ENCODE results near the gene LPAR6. TPM values are rescaled to one million over a fixed set of nuclear protein-coding genes. Genes with fewer than 3 reads are reported as not detected.

LPAR6 gene
- total RNA-seq, 1 experiment from 2014 or later: 3.9 TPM

DNA sequence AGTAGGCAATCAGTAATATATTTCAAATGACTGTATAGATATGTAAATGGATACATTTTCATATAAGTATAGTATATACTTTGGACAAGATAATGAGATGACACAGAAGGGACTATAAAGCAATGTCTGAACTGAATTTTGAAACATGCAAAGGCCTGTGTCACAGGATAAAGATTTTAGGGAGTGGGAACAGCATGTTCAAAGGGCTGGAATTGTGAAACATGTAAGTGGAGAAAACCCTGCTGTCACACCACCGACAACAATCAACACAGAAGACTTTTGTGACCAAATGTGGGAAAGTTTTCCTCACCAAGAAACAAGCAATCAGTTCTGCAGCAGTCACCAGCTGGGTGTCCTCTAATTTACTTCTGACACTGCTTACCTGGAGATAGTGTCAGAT is 42.9 kb downstream of the LPAR6 start:
- no peak for TF ChIP-seq ELF4 (CRISPR knock-in tag; IDR thresholded peaks at IDR 0.05; ENCODE audit: low read depth)
- no peak for TF ChIP-seq ATF1 (CRISPR knock-in tag; IDR thresholded peaks at IDR 0.05)
- TF ChIP-seq ZBTB21 (CRISPR knock-in tag; IDR thresholded peaks at IDR 0.05; ENCODE audit: borderline replicate concordance): no peak
- TF ChIP-seq, protein P1, sequence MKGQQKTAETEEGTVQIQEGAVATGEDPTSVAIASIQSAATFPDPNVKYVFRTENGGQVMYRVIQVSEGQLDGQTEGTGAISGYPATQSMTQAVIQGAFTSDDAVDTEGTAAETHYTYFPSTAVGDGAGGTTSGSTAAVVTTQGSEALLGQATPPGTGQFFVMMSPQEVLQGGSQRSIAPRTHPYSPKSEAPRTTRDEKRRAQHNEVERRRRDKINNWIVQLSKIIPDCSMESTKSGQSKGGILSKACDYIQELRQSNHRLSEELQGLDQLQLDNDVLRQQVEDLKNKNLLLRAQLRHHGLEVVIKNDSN (CRISPR knock-in tag; IDR thresholded peaks at IDR 0.05): no peak
- TF ChIP-seq CREB1 (CRISPR knock-in tag; IDR thresholded peaks at IDR 0.05): no peak
- H3K4me3 Mint-ChIP-seq: no peak overlapping the region
- POLR2A ChIA-PET: no interaction called here
- CTCF ChIA-PET: no interaction called here
- peaks cover 3% of the 10 kb centered on the region for H3K36me3 Mint-ChIP-seq
- H3K27me3 Mint-ChIP-seq (ENCODE audit: low read depth): no peaks in the 10 kb centered on the region
- H3K4me1 Mint-ChIP-seq: no peaks in the 10 kb centered on the region
- no peak for ATAC-seq
- no peak for DNase-seq (ENCODE audit: low spot score)
- H3K9me3 Mint-ChIP-seq: peaks cover 4% of the 10 kb centered on the region
- H3K27ac Mint-ChIP-seq: no peak overlapping the region

Other genes with a start within 250 kb of the LPAR6 start
- gene ITM2B, start 179.9 kb downstream of the LPAR6 start, total RNA-seq (2021): 177 to 186 TPM (median 178 TPM) in 3 replicates
- 18.4 to 22.0 TPM (median 18.8 TPM) in 3 replicates for gene RB1, start 109.4 kb downstream of the LPAR6 start, total RNA-seq (2021)
- gene RCBTB2, start 120.0 kb upstream of the LPAR6 start, total RNA-seq (2021): 6.6 to 9.4 TPM (median 9.1 TPM) in 3 replicates
- 0.14 TPM in 1 of 3 replicates, not detected in the others for gene CYSLTR2, start 240.8 kb upstream of the LPAR6 start, total RNA-seq (2021)

Data from WTC11 (cell line).